DND-41 (cell line): ENCODE data around the gene LRRC8E.

Experiments used
- ATAC-seq: fragments of 200-7000 bp; cut with Tn5 transposase; 3 replicates; pipeline ENCODE4 v1.9.1; 2021; ENCODE audit warnings: low read depth; ENCODE audit not compliant: insufficient read depth
- DNase-seq: peaks from one replicate; pipeline ENCODE4 v3.0.0-alpha.2; 2020
- H2AFZ ChIP-seq: 2 replicates; pipeline ENCODE4 v1.6.0; 2012; ENCODE audit warnings: low read depth, low read length
- H3K27ac ChIP-seq: 2 replicates; pipeline ENCODE4 v1.5.1; 2012; ENCODE audit warnings: low read length, inconsistent platforms
- H3K27me3 ChIP-seq: fragments of 200-600 bp; sonication (generic); 2 replicates; pipeline ENCODE4 v1.6.0; 2012; ENCODE audit warnings: low read length, mild to moderate bottlenecking, inconsistent platforms; ENCODE audit not compliant: insufficient read depth, poor library complexity
- H3K36me3 ChIP-seq: 2 replicates; pipeline ENCODE4 v1.5.1; 2012; ENCODE audit warnings: low read length, inconsistent platforms; ENCODE audit not compliant: insufficient read depth
- H3K4me1 ChIP-seq: 2 replicates; pipeline ENCODE4 v1.5.1; 2012; ENCODE audit warnings: mild to moderate bottlenecking, low read length; ENCODE audit not compliant: insufficient read depth
- H3K4me2 ChIP-seq: 2 replicates; pipeline ENCODE4 v1.6.0; 2012; ENCODE audit warnings: mild to moderate bottlenecking, moderate library complexity, low read length, inconsistent platforms; ENCODE audit not compliant: insufficient read depth
- H3K4me3 ChIP-seq, 2 experiments: fragments of 200-600 bp in 1 of 2; shearing (Covaris generic) in 1 of 2; 2 replicates each; pipeline ENCODE4 v1.5.1; 2012 to 2016; ENCODE audit warnings: inconsistent platforms in 2 of 2, low read length in 2 of 2, mild to moderate bottlenecking in 2 of 2, low read depth in 1 of 2, moderate library complexity in 1 of 2
- H3K79me2 ChIP-seq: 2 replicates; pipeline ENCODE4 v1.6.0; 2012; ENCODE audit warnings: low read length, inconsistent platforms; ENCODE audit not compliant: insufficient read depth
- H3K9ac ChIP-seq: 2 replicates; pipeline ENCODE4 v1.6.0; 2012; ENCODE audit warnings: low read depth, mild to moderate bottlenecking, inconsistent platforms, low read length, moderate library complexity
- H3K9me3 ChIP-seq: 2 replicates; pipeline ENCODE4 v1.5.1; 2012; ENCODE audit warnings: low read length, moderate library complexity, mild to moderate bottlenecking, inconsistent platforms; ENCODE audit not compliant: insufficient read depth, severe bottlenecking
- H4K20me1 ChIP-seq: 2 replicates; pipeline ENCODE4 v1.6.0; 2012; ENCODE audit warnings: low read length; ENCODE audit not compliant: insufficient read depth
- CTCF ChIP-seq: IDR thresholded peaks from 2 replicates; pipeline ENCODE4 v1.5.1; 2012; ENCODE audit warnings: borderline replicate concordance, low read length, moderate library complexity, mild to moderate bottlenecking; ENCODE audit not compliant: poor library complexity, severe bottlenecking; ENCODE audit errors: extremely low read depth
- EZH2 ChIP-seq: IDR thresholded peaks from 3 replicates; pipeline ENCODE4 v1.6.1; 2012; ENCODE audit warnings: borderline replicate concordance, low read depth, mild to moderate bottlenecking, moderate library complexity, low read length, inconsistent platforms; ENCODE audit not compliant: severe bottlenecking

Gene LRRC8E

GRCh38 chr19:7847664-7848063 is 40.6 kb upstream of the LRRC8E start:
- TF ChIP-seq CTCF, result no peak
- TF ChIP-seq EZH2, result no peak
- H3K79me2 ChIP-seq, result 0 out of 2 replicates have a peak, but pooled peaks cover 5% of the 10 kb centered on the region
- no peaks in the 10 kb centered on the region for H3K27me3 ChIP-seq
- ATAC-seq (no peak), DNase-seq (no peak)
- H3K36me3 ChIP-seq, result no peaks in the 10 kb centered on the region
- H3K27ac ChIP-seq, result no peak overlapping the region
- no peak overlapping the region for H3K4me3 ChIP-seq
- H2AFZ ChIP-seq, result no peak overlapping the region
- H3K4me1 ChIP-seq, result no peaks in the 10 kb centered on the region
- H3K4me2 ChIP-seq, result no peak overlapping the region
- peaks cover 14% of the 10 kb centered on the region for H4K20me1 ChIP-seq
- no peaks in the 10 kb centered on the region for H3K9me3 ChIP-seq
- no peak overlapping the region for H3K9ac ChIP-seq

GRCh38 chr19:7848779-7849457 is 39.4 kb upstream of the LRRC8E start:
- H3K79me2 ChIP-seq, result no peaks in the 10 kb centered on the region
- no peaks in the 10 kb centered on the region for H3K27me3 ChIP-seq
- H3K4me1 ChIP-seq, result no peaks in the 10 kb centered on the region
- no peak overlapping the region for H3K9ac ChIP-seq
- H3K4me3 ChIP-seq, result no peak overlapping the region
- H3K9me3 ChIP-seq, result no peaks in the 10 kb centered on the region
- no peaks in the 10 kb centered on the region; the same call in 1 of the 2 replicates for H3K36me3 ChIP-seq
- DNase-seq (no peak), ATAC-seq (no peak)
- no peak overlapping the region for H2AFZ ChIP-seq
- no peak overlapping the region for H3K4me2 ChIP-seq
- no peak for TF ChIP-seq EZH2
- TF ChIP-seq CTCF, result no peak
- no peak overlapping the region for H3K27ac ChIP-seq
- peaks cover 11% of the 10 kb centered on the region for H4K20me1 ChIP-seq

GRCh38 chr19:7849631-7849999 is 38.7 kb upstream of the LRRC8E start:
- H3K36me3 ChIP-seq, result no peaks in the 10 kb centered on the region; the same call in 1 of the 2 replicates
- TF ChIP-seq CTCF (no peak), EZH2 (no peak)
- H3K9me3 ChIP-seq, result no peaks in the 10 kb centered on the region
- H2AFZ ChIP-seq, result no peak overlapping the region
- no peak overlapping the region for H3K4me3 ChIP-seq
- no peaks in the 10 kb centered on the region for H3K27me3 ChIP-seq
- ATAC-seq, result no peak
- peaks cover 11% of the 10 kb centered on the region for H4K20me1 ChIP-seq
- no peak for DNase-seq
- H3K79me2 ChIP-seq, result no peaks in the 10 kb centered on the region
- no peak overlapping the region for H3K27ac ChIP-seq
- no peak overlapping the region for H3K4me2 ChIP-seq
- H3K4me1 ChIP-seq, result no peaks in the 10 kb centered on the region
- no peak overlapping the region for H3K9ac ChIP-seq
